Mesenchymal stem cell (in vitro differentiated cells and primary cell): ENCODE data around the gene VSIG10.
"Not testable (repeated sequence)": the region's sequence is repeated elsewhere in the genome, so short reads cannot be mapped to it uniquely, and the experiment has no call there.

Source experiments
- DNase-seq: peaks from one replicate; pipeline ENCODE4 v3.0.0-alpha.2; 2013
- H2AFZ ChIP-seq: one replicate; pipeline ENCODE4 v1.6.1; 2013; ENCODE audit warnings: low read depth, mild to moderate bottlenecking, control low read depth, inconsistent platforms, low read length, moderate library complexity
- H2AK5ac ChIP-seq: 2 replicates; pipeline ENCODE4 v1.6.1; 2013; ENCODE audit warnings: low read length, moderate library complexity, mild to moderate bottlenecking, inconsistent platforms; ENCODE audit not compliant: severe bottlenecking
- H2BK120ac ChIP-seq: one replicate; pipeline ENCODE4 v1.6.1; 2013; ENCODE audit warnings: low read depth, mild to moderate bottlenecking, inconsistent platforms, low read length, moderate library complexity
- H2BK12ac ChIP-seq, 2 experiments: one replicate each; pipeline ENCODE4 v1.6.1; 2013; ENCODE audit warnings: inconsistent platforms in 2 of 2, low read length in 2 of 2, mild to moderate bottlenecking in 2 of 2, moderate library complexity in 2 of 2, control low read depth in 1 of 2
- H2BK15ac ChIP-seq: one replicate; pipeline ENCODE4 v1.6.1; 2013; ENCODE audit warnings: mild to moderate bottlenecking, low read depth, inconsistent platforms; ENCODE audit not compliant: poor library complexity, severe bottlenecking
- H2BK5ac ChIP-seq: 2 replicates; pipeline ENCODE4 v1.6.1; 2013; ENCODE audit warnings: low read depth, mild to moderate bottlenecking, low read length, control low read depth, inconsistent platforms; ENCODE audit not compliant: poor library complexity, severe bottlenecking
- H3K14ac ChIP-seq, 2 experiments: one replicate each; pipeline ENCODE4 v1.6.1; 2013; ENCODE audit warnings: inconsistent platforms in 2 of 2, low read length in 2 of 2, control low read depth in 1 of 2, mild to moderate bottlenecking in 1 of 2, moderate library complexity in 1 of 2
- H3K18ac ChIP-seq, 2 experiments: one replicate each; pipeline ENCODE4 v1.6.1; 2013; ENCODE audit warnings: inconsistent platforms in 2 of 2, low read length in 2 of 2, control low read depth in 1 of 2, low read depth in 1 of 2, mild to moderate bottlenecking in 1 of 2
- H3K23ac ChIP-seq, 2 experiments: one replicate each; pipeline ENCODE4 v1.6.1; 2013; ENCODE audit warnings: inconsistent platforms in 2 of 2, low read length in 2 of 2, mild to moderate bottlenecking in 2 of 2, moderate library complexity in 2 of 2, control low read depth in 1 of 2
- H3K27ac ChIP-seq: 2 replicates; pipeline ENCODE4 v1.5.1; 2013; ENCODE audit warnings: mild to moderate bottlenecking, moderate library complexity, low read length, control low read depth, inconsistent platforms; ENCODE audit not compliant: poor library complexity, severe bottlenecking
- H3K27me3 ChIP-seq, 2 experiments: 2 replicates each; pipeline versions ENCODE4 v1.6.1 to v1.7.0; 2013; ENCODE audit warnings: low read length in 2 of 2, mild to moderate bottlenecking in 2 of 2, moderate library complexity in 2 of 2, control low read depth in 1 of 2, inconsistent platforms in 1 of 2; ENCODE audit not compliant: control insufficient read depth in 1 of 2, insufficient read depth in 1 of 2
- H3K36me3 ChIP-seq, 2 experiments: 2 replicates each; pipeline versions ENCODE4 v1.6.1 to v1.7.0; 2013; ENCODE audit warnings: low read length in 2 of 2, control low read depth in 1 of 2, inconsistent platforms in 1 of 2, low read depth in 1 of 2, mild to moderate bottlenecking in 1 of 2; ENCODE audit not compliant: insufficient read depth in 2 of 2, control insufficient read depth in 1 of 2
- H3K4ac ChIP-seq, 2 experiments: one replicate each; pipeline ENCODE4 v1.6.1; 2013; ENCODE audit warnings: inconsistent platforms in 2 of 2, low read length in 2 of 2, mild to moderate bottlenecking in 2 of 2, moderate library complexity in 2 of 2, control low read depth in 1 of 2, low read depth in 1 of 2
- H3K4me1 ChIP-seq: 2 replicates; pipeline ENCODE4 v1.6.1; 2013; ENCODE audit warnings: low read depth, low read length, control low read depth; ENCODE audit not compliant: control insufficient read depth, insufficient read depth
- H3K4me2 ChIP-seq: 2 replicates; pipeline ENCODE4 v1.6.1; 2013; ENCODE audit warnings: low read length, mild to moderate bottlenecking, inconsistent platforms; ENCODE audit not compliant: poor library complexity, severe bottlenecking
- H3K4me3 ChIP-seq, 2 experiments: 2 replicates each; pipeline versions ENCODE4 v1.5.1 to v1.7.0; 2013; ENCODE audit warnings: low read length in 2 of 2, mild to moderate bottlenecking in 2 of 2, control low read depth in 1 of 2, low read depth in 1 of 2; ENCODE audit not compliant: insufficient read depth in 1 of 2
- H3K79me1 ChIP-seq: replicated peaks from 2 replicates; pipeline ENCODE4 v1.6.1; 2013; ENCODE audit warnings: mild to moderate bottlenecking, control low read depth, low read length, inconsistent platforms; ENCODE audit not compliant: poor library complexity, severe bottlenecking
- H3K9ac ChIP-seq: 2 replicates; pipeline ENCODE4 v1.7.0; 2013; ENCODE audit warnings: mild to moderate bottlenecking, low read length, moderate library complexity
- H3K9me3 ChIP-seq: 2 replicates; pipeline ENCODE4 v1.7.0; 2013; ENCODE audit warnings: mild to moderate bottlenecking, low read length; ENCODE audit not compliant: control insufficient read depth
- H4K8ac ChIP-seq: one replicate; pipeline ENCODE4 v1.6.1; 2013; ENCODE audit warnings: inconsistent platforms, mild to moderate bottlenecking, low read length, moderate library complexity
- H4K91ac ChIP-seq: one replicate; pipeline ENCODE4 v1.6.1; 2013; ENCODE audit warnings: mild to moderate bottlenecking, low read length, inconsistent platforms
- WGBS: methylation state at CpG from one replicate; pipeline ENCODE4 v1.1.7; 2013; ENCODE audit warnings: mixed read lengths; 5-methylcytosine and 5-hydroxymethylcytosine counted together

VSIG10 gene

DNA sequence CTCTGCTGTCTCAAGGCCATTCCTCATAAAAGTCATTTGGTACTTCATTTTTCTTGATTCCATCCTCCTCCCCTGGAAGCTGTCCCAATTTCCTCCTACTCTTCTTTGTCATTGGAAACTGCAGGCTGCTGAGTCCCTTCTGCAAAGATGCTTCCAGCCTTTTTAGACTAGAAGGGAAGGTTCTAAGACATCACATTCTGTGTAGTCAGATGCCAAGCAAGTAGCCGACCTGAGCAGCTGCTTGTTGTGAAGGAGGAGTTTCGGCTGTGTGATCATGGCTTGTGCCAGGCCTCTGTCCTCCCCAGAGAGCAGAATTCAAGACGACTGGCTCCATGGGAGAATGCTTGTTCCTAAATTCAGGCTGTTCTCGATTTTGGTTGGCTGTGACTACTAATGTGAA is 78.6 kb downstream of the VSIG10 start:
- H3K9ac ChIP-seq = no peak overlapping the region
- H3K36me3 ChIP-seq = peaks cover 34 to 67% of the 10 kb centered on the region in 2 experiments
- H3K4me3 ChIP-seq = no peak overlapping the region
- H3K9me3 ChIP-seq = no peaks in the 10 kb centered on the region
- H4K91ac ChIP-seq = no peak overlapping the region
- WGBS = 88% methylated on average over 4 of the region's 4 CpGs
- no peak overlapping the region for H2BK15ac ChIP-seq
- no peak overlapping the region for H2BK12ac ChIP-seq
- H2AK5ac ChIP-seq = no peak overlapping the region
- DNase-seq = no peak
- no peaks in the 10 kb centered on the region for H3K4me1 ChIP-seq
- H3K18ac ChIP-seq = no peak overlapping the region
- H2AFZ ChIP-seq = no peak overlapping the region
- peaks cover 8% of the 10 kb centered on the region for H3K79me1 ChIP-seq
- no peak overlapping the region for H3K4ac ChIP-seq
- H3K4me2 ChIP-seq = no peak overlapping the region
- H2BK120ac ChIP-seq = no peak overlapping the region
- H3K14ac ChIP-seq = no peak overlapping the region
- H4K8ac ChIP-seq = no peak overlapping the region
- H2BK5ac ChIP-seq = no peak overlapping the region
- H3K27ac ChIP-seq = no peak overlapping the region
- no peak overlapping the region for H3K23ac ChIP-seq
- no peaks in the 10 kb centered on the region for H3K27me3 ChIP-seq

DNA sequence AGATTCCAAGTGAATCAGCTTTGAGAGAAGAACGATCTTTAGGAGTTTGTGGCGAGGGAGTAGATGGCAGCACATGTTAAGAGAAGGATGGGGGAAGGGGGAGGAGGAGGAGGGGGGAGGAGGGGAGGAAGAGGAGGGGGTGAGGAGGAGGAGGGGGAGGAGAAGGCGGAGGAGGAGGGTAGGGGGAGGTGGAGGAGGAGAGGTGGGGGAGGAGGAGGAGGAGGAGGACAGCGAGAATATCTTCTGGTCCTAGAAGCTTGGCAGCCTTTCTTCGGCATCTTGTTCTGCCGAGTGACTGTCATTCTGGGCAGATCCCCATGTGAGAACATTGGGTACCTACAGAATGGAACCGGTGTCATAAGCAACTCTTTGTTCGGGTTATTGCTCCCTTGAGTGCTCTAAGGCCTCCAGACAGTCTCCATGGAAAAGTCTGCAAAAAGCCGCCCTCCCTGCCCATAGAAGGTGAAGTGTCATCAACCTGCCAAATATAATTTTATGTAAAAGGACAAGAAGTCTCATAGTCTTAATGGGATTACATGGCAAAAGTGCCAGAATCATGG is 80.4 kb downstream of the VSIG10 start:
- Histone ChIP-seq H3K4me3 (no peak overlapping the region), H3K27ac (no peak overlapping the region), H3K18ac (no peak overlapping the region), H3K27me3 (no peaks in the 10 kb centered on the region), H2BK12ac (no peak overlapping the region), H4K91ac (no peak overlapping the region), H3K9ac (no peak overlapping the region), H4K8ac (no peak overlapping the region), H3K4me1 (no peaks in the 10 kb centered on the region), H3K4ac (no peak overlapping the region), H2AFZ (no peak overlapping the region), H2BK15ac (no peak overlapping the region), H3K79me1 (peaks cover 11% of the 10 kb centered on the region), H3K9me3 (no peaks in the 10 kb centered on the region), H3K4me2 (no peak overlapping the region), H3K14ac (no peak overlapping the region), H3K23ac (no peak overlapping the region), H3K36me3 (peaks cover 31 to 62% of the 10 kb centered on the region in 2 experiments), H2BK120ac (no peak overlapping the region), H2BK5ac (no peak overlapping the region), H2AK5ac (no peak overlapping the region)
- 92% methylated on average over 6 of the region's 9 CpGs for WGBS
- DNase-seq = no peak

- H3K18ac ChIP-seq = no peak overlapping the region
- H2BK15ac ChIP-seq = no peak overlapping the region
- no peak overlapping the region for H3K4me2 ChIP-seq
- no peak overlapping the region for H3K23ac ChIP-seq
- H3K4me3 ChIP-seq = no peak overlapping the region
- WGBS = 93% methylated on average over 2 of the region's 3 CpGs
- H3K4me1 ChIP-seq = no peaks in the 10 kb centered on the region
- no peak for DNase-seq
- no peak overlapping the region for H3K14ac ChIP-seq
- H2BK120ac ChIP-seq = no peak overlapping the region
- peaks cover 16% of the 10 kb centered on the region for H3K79me1 ChIP-seq
- H3K4ac ChIP-seq = no peak overlapping the region
- no peak overlapping the region for H2AK5ac ChIP-seq
- H3K27ac ChIP-seq = no peak overlapping the region
- H3K36me3 ChIP-seq = peaks cover 31 to 59% of the 10 kb centered on the region in 2 experiments
- no peak overlapping the region for H2BK12ac ChIP-seq
- no peak overlapping the region for H4K8ac ChIP-seq
- no peak overlapping the region for H3K9ac ChIP-seq
- no peaks in the 10 kb centered on the region for H3K27me3 ChIP-seq
- no peak overlapping the region for H2AFZ ChIP-seq
- H2BK5ac ChIP-seq = no peak overlapping the region
- H4K91ac ChIP-seq = no peak overlapping the region
- no peaks in the 10 kb centered on the region for H3K9me3 ChIP-seq
These were observed 81.1 kb downstream of the VSIG10 start for GRCh38 chr12:118022728-118023109.

DNA sequence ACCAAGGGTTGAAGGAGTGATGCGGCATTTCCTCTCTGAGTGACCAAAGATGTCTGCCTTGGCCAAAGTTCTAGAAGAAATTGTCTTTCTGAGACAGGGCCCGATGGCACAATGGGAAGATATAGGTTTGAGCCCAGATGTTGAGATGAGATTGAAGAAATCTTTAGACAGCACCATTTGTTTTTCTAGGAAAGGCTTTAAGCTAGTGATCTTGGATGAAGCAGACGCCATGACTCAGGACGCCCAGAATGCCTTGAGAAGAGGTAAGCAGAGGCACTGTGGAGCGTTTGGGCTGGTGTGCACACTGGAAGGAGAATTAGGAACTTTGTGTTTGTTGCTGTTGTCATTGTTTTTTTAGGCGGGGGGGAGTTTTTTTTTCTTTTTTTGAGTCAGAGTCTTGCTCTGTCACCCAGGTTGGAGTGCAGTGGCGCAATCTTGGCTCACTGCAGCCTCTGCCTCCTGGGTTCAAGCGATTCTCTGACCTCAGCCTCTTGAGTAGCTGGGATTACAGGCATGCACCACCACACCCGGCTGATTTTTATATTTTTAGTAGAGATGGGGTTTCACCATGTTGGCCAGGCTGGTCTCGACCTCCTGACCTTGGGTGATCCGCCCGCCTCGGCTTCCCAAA is 81.6 kb downstream of the VSIG10 start:
- H2BK12ac ChIP-seq, H3K23ac ChIP-seq, H3K14ac ChIP-seq, H3K18ac ChIP-seq, H2BK5ac ChIP-seq, H3K4me3 ChIP-seq, H2AK5ac ChIP-seq, H2AFZ ChIP-seq, H3K4ac ChIP-seq, H4K91ac ChIP-seq, H3K9ac ChIP-seq, DNase-seq, H3K4me1 ChIP-seq, H3K4me2 ChIP-seq, H2BK120ac ChIP-seq, H3K9me3 ChIP-seq, H3K27ac ChIP-seq, H4K8ac ChIP-seq, H2BK15ac ChIP-seq, H3K27me3 ChIP-seq: not testable (repeated sequence)
- peaks cover 29 to 56% of the 10 kb centered on the region in 2 experiments for H3K36me3 ChIP-seq
- H3K79me1 ChIP-seq = peaks cover 20% of the 10 kb centered on the region
- over 99% methylated on average over 13 of the region's 13 CpGs for WGBS
